ENCODE data around the gene TP73.
"Not testable (repeated sequence)": the region's sequence is repeated elsewhere in the genome, so short reads cannot be mapped to it uniquely, and the experiment has no call there.

Gene TP73

GRCh38 chr1:3746389-3746829 lies 94.1 kb downstream of the TP73 start:
- Histone ChIP-seq H3K4me3 (IDR thresholded peaks at IDR 0.05; ENCODE audit: insufficient read depth, low read depth, low read length) (no peak overlapping the region), H3K27me3 (ENCODE audit: insufficient read depth, low read depth) (peaks cover 94% of the 10 kb centered on the region), H4K20me1 (ENCODE audit: insufficient read depth) (no peaks in the 10 kb centered on the region), H3K4me1 (ENCODE audit: low read depth, poor library complexity, severe bottlenecking) (no peaks in the 10 kb centered on the region), H3K27ac (no peak overlapping the region), H2AFZ (ENCODE audit: low read depth) (no peak overlapping the region), H3K4me2 (no peak overlapping the region), H3K9ac (no peak overlapping the region), H3K36me3 (ENCODE audit: insufficient read depth) (no peaks in the 10 kb centered on the region), H3K79me2 (ENCODE audit: insufficient read depth, low read depth) (no peaks in the 10 kb centered on the region)
- no peak for TF ChIP-seq CTCF (conservative IDR thresholded peaks at IDR 0.05; ENCODE audit: low read depth, low read length)

- Histone ChIP-seq H3K27me3 (ENCODE audit: insufficient read depth, low read depth) (peaks cover 94% of the 10 kb centered on the region), H3K4me2 (no peak overlapping the region), H2AFZ (ENCODE audit: low read depth) (no peak overlapping the region), H3K79me2 (ENCODE audit: insufficient read depth, low read depth) (no peaks in the 10 kb centered on the region), H4K20me1 (ENCODE audit: insufficient read depth) (no peaks in the 10 kb centered on the region), H3K4me3 (IDR thresholded peaks at IDR 0.05; ENCODE audit: insufficient read depth, low read depth, low read length) (no peak overlapping the region), H3K27ac (no peak overlapping the region), H3K36me3 (ENCODE audit: insufficient read depth) (no peaks in the 10 kb centered on the region), H3K9ac (no peak overlapping the region), H3K4me1 (ENCODE audit: low read depth, poor library complexity, severe bottlenecking) (no peaks in the 10 kb centered on the region)
- TF ChIP-seq CTCF (conservative IDR thresholded peaks at IDR 0.05; ENCODE audit: low read depth, low read length) = no peak
Measured at GRCh38 chr1:3746830-3747521, 94.7 kb downstream of the TP73 start.

DNA sequence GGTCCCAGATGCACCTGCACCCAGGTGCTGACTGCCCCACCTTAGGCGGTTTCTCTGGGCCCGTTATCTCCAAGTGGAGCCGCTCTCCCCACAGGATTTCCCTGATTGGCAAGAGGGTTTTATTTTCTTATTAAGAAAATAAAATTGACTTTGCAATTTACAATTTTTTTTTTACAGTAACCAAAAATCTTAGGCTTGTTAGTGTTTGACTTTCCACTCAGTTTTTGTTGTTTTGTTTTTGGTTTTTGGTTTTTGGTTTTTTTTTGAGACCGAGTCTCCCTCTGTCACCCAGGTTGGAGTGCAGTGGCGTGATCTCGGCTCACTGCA lies 95.2 kb downstream of the TP73 start:
- no peaks in the 10 kb centered on the region for H3K36me3 ChIP-seq (ENCODE audit: insufficient read depth)
- H3K27me3 ChIP-seq (ENCODE audit: insufficient read depth, low read depth) = peaks cover 94% of the 10 kb centered on the region
- H3K4me3 ChIP-seq (IDR thresholded peaks at IDR 0.05; ENCODE audit: insufficient read depth, low read depth, low read length) = no peak overlapping the region
- no peaks in the 10 kb centered on the region for H3K79me2 ChIP-seq (ENCODE audit: insufficient read depth, low read depth)
- H2AFZ ChIP-seq (ENCODE audit: low read depth) = no peak overlapping the region
- H3K4me2 ChIP-seq = no peak overlapping the region
- no peaks in the 10 kb centered on the region for H4K20me1 ChIP-seq (ENCODE audit: insufficient read depth)
- H3K4me1 ChIP-seq (ENCODE audit: low read depth, poor library complexity, severe bottlenecking) = no peaks in the 10 kb centered on the region
- TF ChIP-seq CTCF (conservative IDR thresholded peaks at IDR 0.05; ENCODE audit: low read depth, low read length) = no peak
- no peak overlapping the region for H3K27ac ChIP-seq
- H3K9ac ChIP-seq = no peak overlapping the region

GRCh38 chr1:3747903-3748302 lies 95.6 kb downstream of the TP73 start:
- Histone ChIP-seq H3K27ac (no peak overlapping the region), H2AFZ (ENCODE audit: low read depth) (no peak overlapping the region), H3K9ac (no peak overlapping the region), H3K4me1 (ENCODE audit: low read depth, poor library complexity, severe bottlenecking) (no peaks in the 10 kb centered on the region), H3K4me2 (no peak overlapping the region), H3K79me2 (ENCODE audit: insufficient read depth, low read depth) (no peaks in the 10 kb centered on the region), H4K20me1 (ENCODE audit: insufficient read depth) (no peaks in the 10 kb centered on the region), H3K27me3 (ENCODE audit: insufficient read depth, low read depth) (peaks cover 94% of the 10 kb centered on the region), H3K36me3 (ENCODE audit: insufficient read depth) (no peaks in the 10 kb centered on the region), H3K4me3 (IDR thresholded peaks at IDR 0.05; ENCODE audit: insufficient read depth, low read depth, low read length) (no peak overlapping the region)
- TF ChIP-seq CTCF (conservative IDR thresholded peaks at IDR 0.05; ENCODE audit: low read depth, low read length) = no peak

- not testable (repeated sequence) for H3K4me1 ChIP-seq (ENCODE audit: low read depth, poor library complexity, severe bottlenecking); H3K36me3 ChIP-seq (ENCODE audit: insufficient read depth); H3K79me2 ChIP-seq (ENCODE audit: insufficient read depth, low read depth); H3K27ac ChIP-seq; H4K20me1 ChIP-seq (ENCODE audit: insufficient read depth); H3K4me3 ChIP-seq (IDR thresholded peaks at IDR 0.05; ENCODE audit: insufficient read depth, low read depth, low read length); H3K9ac ChIP-seq; H2AFZ ChIP-seq (ENCODE audit: low read depth); H3K4me2 ChIP-seq
- peaks cover 94% of the 10 kb centered on the region for H3K27me3 ChIP-seq (ENCODE audit: insufficient read depth, low read depth)
Measured at GRCh38 chr1:3748316-3748900, 96.1 kb downstream of the TP73 start.

Measured in KMS-11 (cell line).